ENCODE results near the gene PMFBP1. TPM values are rescaled to one million over a fixed set of nuclear protein-coding genes. Genes with fewer than 3 reads are reported as not detected.

Gene PMFBP1
- polyA plus RNA-seq, 3 donors: 2.0 to 4.1 (median 2.5) TPM

Other genes with a start within 250 kb of the PMFBP1 start
- under 1 TPM; 0.03 to 0.07 (median 0.06) TPM for gene PKD1L3, start 171.8 kb downstream of the PMFBP1 start, polyA plus RNA-seq (ENCODE audit: insufficient read length in 3 of 3)
- gene DHODH, start 163.4 kb downstream of the PMFBP1 start, polyA plus RNA-seq (ENCODE audit: insufficient read length in 3 of 3): 10 to 100 TPM; 13.2 to 14.2 (median 13.7) TPM
- gene HP, start 117.7 kb downstream of the PMFBP1 start, polyA plus RNA-seq (ENCODE audit: insufficient read length in 3 of 3): under 1 TPM; 0.47 to 0.78 (median 0.51) TPM
- gene HPR, start 108.9 kb downstream of the PMFBP1 start, polyA plus RNA-seq (ENCODE audit: insufficient read length in 3 of 3): 1 to 10 TPM in 1 of 3 donors, not detected in 2; 2.8 TPM
- 10 to 100 TPM; 19.1 to 24.2 (median 21.9) TPM for gene TXNL4B, start 78.5 kb downstream of the PMFBP1 start, polyA plus RNA-seq (ENCODE audit: insufficient read length in 3 of 3)
- 10 to 100 TPM; 60.9 to 70.1 (median 64.5) TPM for gene DHX38, start 78.3 kb downstream of the PMFBP1 start, polyA plus RNA-seq (ENCODE audit: insufficient read length in 3 of 3)

Measured in right renal cortex interstitium (tissue), 3 donors.